Measurements from ENCODE around the gene RASA2. TPM values are rescaled to one million over a fixed set of nuclear protein-coding genes. Genes with fewer than 3 reads are reported as not detected.

Gene RASA2, protein sequence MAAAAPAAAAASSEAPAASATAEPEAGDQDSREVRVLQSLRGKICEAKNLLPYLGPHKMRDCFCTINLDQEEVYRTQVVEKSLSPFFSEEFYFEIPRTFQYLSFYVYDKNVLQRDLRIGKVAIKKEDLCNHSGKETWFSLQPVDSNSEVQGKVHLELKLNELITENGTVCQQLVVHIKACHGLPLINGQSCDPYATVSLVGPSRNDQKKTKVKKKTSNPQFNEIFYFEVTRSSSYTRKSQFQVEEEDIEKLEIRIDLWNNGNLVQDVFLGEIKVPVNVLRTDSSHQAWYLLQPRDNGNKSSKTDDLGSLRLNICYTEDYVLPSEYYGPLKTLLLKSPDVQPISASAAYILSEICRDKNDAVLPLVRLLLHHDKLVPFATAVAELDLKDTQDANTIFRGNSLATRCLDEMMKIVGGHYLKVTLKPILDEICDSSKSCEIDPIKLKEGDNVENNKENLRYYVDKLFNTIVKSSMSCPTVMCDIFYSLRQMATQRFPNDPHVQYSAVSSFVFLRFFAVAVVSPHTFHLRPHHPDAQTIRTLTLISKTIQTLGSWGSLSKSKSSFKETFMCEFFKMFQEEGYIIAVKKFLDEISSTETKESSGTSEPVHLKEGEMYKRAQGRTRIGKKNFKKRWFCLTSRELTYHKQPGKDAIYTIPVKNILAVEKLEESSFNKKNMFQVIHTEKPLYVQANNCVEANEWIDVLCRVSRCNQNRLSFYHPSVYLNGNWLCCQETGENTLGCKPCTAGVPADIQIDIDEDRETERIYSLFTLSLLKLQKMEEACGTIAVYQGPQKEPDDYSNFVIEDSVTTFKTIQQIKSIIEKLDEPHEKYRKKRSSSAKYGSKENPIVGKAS
- total RNA-seq, result 12.8 and 15.0 TPM in 2 replicates

GRCh38 chr3:141486746-141487520 lies at the start of gene RASA2:
TSS of gene RASA2 (plus strand) at chr3:141487027. CDS start at chr3:141487084, 57 bp downstream.

Other genes with a start within 250 kb of the RASA2 start
- gene ZBTB38, start 118.5 kb upstream of the RASA2 start, total RNA-seq, result 70.2 and 103 TPM in 2 replicates

Data from endothelial cell of coronary artery (primary cell).